GM19463 (cell line): ENCODE measurements around the gene HNRNPR.
"Not testable (repeated sequence)": the region's sequence is repeated elsewhere in the genome, so short reads cannot be mapped to it uniquely, and the experiment has no call there.

ENCODE experiments used
- ATAC-seq: cut with Tn5 transposase; IDR thresholded peaks from one replicate; pipeline ENCODE4 v1.9.1; 2021; ENCODE audit warnings: mild to moderate bottlenecking, moderate library complexity; ENCODE audit not compliant: unreplicated experiment

HNRNPR gene

DNA sequence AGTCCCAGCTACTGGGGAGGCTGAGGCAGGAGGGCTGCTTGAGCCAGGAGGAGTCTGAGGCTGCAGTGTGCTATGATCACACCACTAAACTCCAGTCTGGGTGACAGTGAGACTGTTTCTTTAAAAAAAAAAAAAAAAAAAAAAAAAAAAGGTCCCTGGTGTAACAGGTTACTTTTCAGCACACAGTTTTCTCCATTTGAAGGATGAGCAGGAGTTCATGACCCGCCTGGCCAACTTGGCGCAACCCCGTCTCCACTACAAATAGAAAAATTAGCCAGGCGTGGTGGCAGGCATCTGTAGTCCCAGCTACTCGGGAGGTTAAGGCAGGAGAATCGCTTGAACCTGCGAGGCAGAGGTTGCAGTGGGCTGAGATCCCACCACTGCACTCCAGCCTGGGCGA is 12.4 kb downstream of the HNRNPR start:
- ATAC-seq = no peak

DNA sequence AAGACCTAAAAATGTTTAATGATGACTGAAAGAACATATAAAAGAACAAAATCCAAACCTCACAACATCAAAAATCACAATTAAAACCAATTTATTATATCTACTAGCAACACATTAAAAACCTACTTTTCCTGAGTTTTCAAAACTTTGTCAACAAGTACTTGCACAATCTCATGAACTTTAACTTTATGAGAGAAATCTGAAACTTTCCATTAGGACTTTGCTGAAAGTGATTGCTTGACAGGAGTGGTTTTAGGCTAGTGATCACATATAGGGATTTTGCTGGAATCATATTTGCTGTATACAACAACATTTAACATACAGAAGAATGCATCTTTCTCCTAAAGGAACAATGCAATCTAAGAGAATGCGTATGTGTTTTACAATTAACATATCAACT is 13.2 kb downstream of the HNRNPR start:
- ATAC-seq = no peak

- ATAC-seq = no peak
Measured at GRCh38 chr1:23325393-23325792, 18.7 kb downstream of the HNRNPR start.

- no peak for ATAC-seq
Measured at GRCh38 chr1:23322770-23323169, 21.3 kb downstream of the HNRNPR start.

- ATAC-seq = not testable (repeated sequence)
Measured at GRCh38 chr1:23310280-23310679, 33.8 kb downstream of the HNRNPR start.

GRCh38 chr1:23304140-23304620 is 39.9 kb downstream of the HNRNPR start:
- ATAC-seq = no peak

DNA sequence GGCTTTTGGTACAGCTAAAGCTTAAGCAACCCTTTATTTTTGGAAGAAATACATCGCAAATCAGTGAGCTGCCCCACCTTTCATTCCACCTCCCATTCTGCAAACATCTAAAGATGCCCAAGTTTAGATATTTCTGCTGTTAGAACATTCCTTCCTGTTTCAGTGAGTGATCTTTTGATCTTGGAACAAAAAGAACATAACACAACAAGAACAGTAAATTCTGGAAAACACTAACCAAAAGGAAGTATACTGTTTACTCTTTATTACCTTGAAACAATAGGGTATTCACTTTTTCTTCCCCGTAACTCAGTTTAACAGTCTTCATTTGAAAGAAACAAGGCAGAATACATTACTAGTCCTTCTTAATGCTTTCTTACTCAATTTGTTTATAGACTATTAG is 40.6 kb downstream of the HNRNPR start:
- no peak for ATAC-seq

DNA sequence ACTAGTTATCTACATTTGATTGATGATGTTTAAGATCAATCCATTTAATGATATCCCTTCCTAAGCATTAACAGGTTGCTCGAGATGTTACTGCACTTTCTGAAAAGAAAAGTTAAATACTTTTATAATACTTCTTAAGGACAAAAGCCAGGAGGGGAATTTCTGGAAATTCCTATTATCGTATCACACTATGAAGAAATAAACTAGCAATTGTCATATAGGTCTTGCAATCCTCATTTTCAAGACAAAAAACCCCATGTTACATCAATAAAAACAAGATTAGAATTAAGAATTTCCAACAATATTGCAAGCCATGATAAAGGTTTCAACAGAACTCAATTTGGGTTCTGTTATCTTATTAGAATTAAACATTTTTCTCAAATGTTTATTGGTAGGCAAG is 47.2 kb downstream of the HNRNPR start:
- no peak for ATAC-seq

GRCh38 chr1:23291706-23292105 is 52.4 kb downstream of the HNRNPR start:
- ATAC-seq = no peak

DNA sequence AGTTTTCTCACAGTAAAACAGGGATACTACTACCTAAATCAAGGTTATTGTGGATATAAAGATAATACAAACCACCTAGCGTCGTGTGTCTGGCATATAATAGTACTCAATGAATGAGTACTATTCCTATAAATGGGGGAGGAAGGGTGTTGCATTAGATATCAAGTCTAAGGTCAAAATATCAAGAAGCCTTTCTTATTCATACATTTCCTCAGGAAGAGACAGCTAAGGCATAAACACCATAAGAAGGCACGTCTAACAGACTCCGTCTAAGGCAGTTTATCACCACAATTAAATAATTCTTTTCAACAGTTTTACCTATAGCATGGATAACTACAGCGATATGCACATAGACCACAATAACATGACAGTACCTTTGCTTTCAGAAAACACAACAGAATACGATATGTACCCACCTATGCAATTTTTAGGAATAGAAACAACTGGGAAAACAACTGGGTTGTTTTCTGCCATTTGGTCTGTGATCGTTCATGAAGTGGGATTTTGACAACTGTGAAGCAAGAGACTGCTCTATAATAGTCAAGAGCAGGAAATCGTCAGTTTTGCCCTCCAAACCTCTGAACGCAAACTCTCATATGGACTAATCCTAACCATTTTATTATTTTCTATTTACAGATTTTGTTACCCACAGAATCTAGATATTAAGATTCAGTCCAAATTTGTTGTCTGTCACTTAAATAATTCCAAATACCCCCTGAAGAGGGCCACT is 53.1 kb downstream of the HNRNPR start:
- ATAC-seq = no peak

GRCh38 chr1:23288671-23289070 is 55.4 kb downstream of the HNRNPR start:
- no peak for ATAC-seq

GRCh38 chr1:23288201-23288600 is 55.9 kb downstream of the HNRNPR start:
- ATAC-seq = no peak

- ATAC-seq = no peak
Measured at GRCh38 chr1:23286401-23286800, 57.7 kb downstream of the HNRNPR start.

- ATAC-seq = no peak
Measured at GRCh38 chr1:23283667-23284602, 60.1 kb downstream of the HNRNPR start.

DNA sequence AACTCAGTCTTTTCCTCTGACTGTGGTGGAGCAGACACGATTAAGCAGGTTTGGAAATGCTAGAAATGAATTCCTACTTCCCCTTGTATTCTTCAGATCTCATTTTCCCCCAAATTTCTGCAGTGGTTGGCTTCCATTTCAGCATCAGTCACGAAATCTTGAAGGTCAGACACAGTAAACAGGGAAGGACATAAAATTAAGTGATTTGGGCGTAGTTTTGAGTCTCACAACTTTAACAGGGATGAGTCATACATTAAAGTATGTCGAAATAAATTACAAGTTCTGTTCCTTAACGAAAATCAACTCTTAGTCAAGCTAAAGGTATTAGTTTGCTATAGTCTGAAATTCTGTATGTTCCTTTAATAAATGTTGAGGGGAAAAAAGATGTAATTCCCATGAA is 61.1 kb downstream of the HNRNPR start:
- ATAC-seq = no peak

GRCh38 chr1:23278717-23279116 is 65.4 kb downstream of the HNRNPR start:
- ATAC-seq = no peak

DNA sequence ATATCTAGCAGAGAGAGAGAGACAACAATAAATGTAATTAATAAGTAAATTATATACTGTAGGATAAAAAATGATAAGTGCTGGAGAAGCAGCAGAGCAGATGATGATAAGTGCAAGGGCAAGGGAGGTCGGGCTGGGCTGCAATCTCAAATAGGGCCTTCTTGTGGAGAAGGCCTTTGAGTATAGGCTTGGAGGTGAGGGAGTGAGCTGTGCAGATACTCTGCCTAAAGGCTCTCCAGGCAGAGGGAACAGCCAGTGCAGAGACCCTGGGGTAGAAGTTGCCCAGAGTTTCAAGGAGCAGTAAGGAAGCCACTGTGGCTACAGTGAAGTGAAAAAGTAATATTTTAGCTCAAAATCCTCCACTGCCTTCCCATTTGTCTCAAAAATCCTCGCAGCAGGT is 67.6 kb downstream of the HNRNPR start:
- no peak for ATAC-seq

- no peak for ATAC-seq
Measured at GRCh38 chr1:23274134-23274505, 70.0 kb downstream of the HNRNPR start.

GRCh38 chr1:23273450-23274133 is 70.5 kb downstream of the HNRNPR start:
- no peak for ATAC-seq

- ATAC-seq = no peak
Measured at GRCh38 chr1:23263380-23263887, 80.7 kb downstream of the HNRNPR start.

DNA sequence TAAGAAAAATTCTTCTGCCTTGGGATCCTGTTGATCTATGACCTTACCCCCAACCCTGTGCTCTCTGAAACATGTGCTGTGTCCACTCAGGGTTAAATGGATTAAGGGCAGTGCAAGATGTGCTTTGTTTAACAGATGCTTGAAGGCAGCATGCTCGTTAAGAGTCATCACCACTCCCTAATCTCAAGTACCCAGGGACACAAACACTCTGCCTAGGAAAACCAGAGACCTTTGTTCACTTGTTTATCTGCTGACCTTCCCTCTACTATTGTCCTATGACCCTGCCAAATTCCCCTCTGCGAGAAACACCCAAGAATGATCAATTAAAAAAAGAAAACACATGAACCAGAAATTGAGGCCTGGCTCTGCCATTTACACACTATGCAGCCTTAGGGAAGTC is 86.0 kb downstream of the HNRNPR start:
- ATAC-seq = not testable (repeated sequence)
